Measurements from ENCODE around the gene IGFBP5. TPM values are rescaled to one million over a fixed set of nuclear protein-coding genes. Genes with fewer than 3 reads are reported as not detected.

Gene IGFBP5
- total RNA-seq, 2 experiments from 2014 or later: not detected

GRCh38 chr2:216654528-216655052 is 40.8 kb downstream of the IGFBP5 start:
- Mint-ChIP-seq H3K27ac (no peak overlapping the region), H3K4me1 (peaks cover 8% of the 10 kb centered on the region), H3K4me3 (no peak overlapping the region), H3K36me3 (peaks cover 2% of the 10 kb centered on the region), H3K27me3 (peaks cover 7% of the 10 kb centered on the region), H3K9me3 (no peaks in the 10 kb centered on the region)
- no peak for DNase-seq

- peaks cover 8% of the 10 kb centered on the region for H3K4me1 Mint-ChIP-seq
- no peak overlapping the region for H3K27ac Mint-ChIP-seq
- H3K27me3 Mint-ChIP-seq: peaks cover 7% of the 10 kb centered on the region
- H3K9me3 Mint-ChIP-seq: no peaks in the 10 kb centered on the region
- no peak overlapping the region for H3K4me3 Mint-ChIP-seq
- peaks cover 2% of the 10 kb centered on the region for H3K36me3 Mint-ChIP-seq
- no peak for DNase-seq
Observed at GRCh38 chr2:216653931-216654365, 41.4 kb downstream of the IGFBP5 start.

GRCh38 chr2:216653093-216653799 is 42.1 kb downstream of the IGFBP5 start:
- no peak overlapping the region for H3K27ac Mint-ChIP-seq
- DNase-seq: no peak
- no peaks in the 10 kb centered on the region for H3K9me3 Mint-ChIP-seq
- peaks cover 8% of the 10 kb centered on the region for H3K4me1 Mint-ChIP-seq
- peaks cover 2% of the 10 kb centered on the region for H3K36me3 Mint-ChIP-seq
- H3K27me3 Mint-ChIP-seq: peaks cover 7% of the 10 kb centered on the region
- no peak overlapping the region for H3K4me3 Mint-ChIP-seq

GRCh38 chr2:216652566-216652965 is 42.8 kb downstream of the IGFBP5 start:
- Mint-ChIP-seq H3K4me3 (no peak overlapping the region), H3K27me3 (peaks cover 7% of the 10 kb centered on the region), H3K36me3 (peaks cover 2% of the 10 kb centered on the region), H3K27ac (no peak overlapping the region), H3K9me3 (no peaks in the 10 kb centered on the region), H3K4me1 (peaks cover 8% of the 10 kb centered on the region)
- DNase-seq: no peak

GRCh38 chr2:216651351-216651881 is 43.9 kb downstream of the IGFBP5 start:
- no peak overlapping the region for H3K4me3 Mint-ChIP-seq
- no peak overlapping the region for H3K27ac Mint-ChIP-seq
- DNase-seq: no peak
- peaks cover 8% of the 10 kb centered on the region for H3K4me1 Mint-ChIP-seq
- H3K27me3 Mint-ChIP-seq: peaks cover 7% of the 10 kb centered on the region
- H3K9me3 Mint-ChIP-seq: peaks cover under 1% of the 10 kb centered on the region
- peaks cover 2% of the 10 kb centered on the region for H3K36me3 Mint-ChIP-seq

- Mint-ChIP-seq H3K27me3 (peaks cover 7% of the 10 kb centered on the region), H3K27ac (no peak overlapping the region), H3K36me3 (peaks cover 2% of the 10 kb centered on the region), H3K4me1 (peaks cover 8% of the 10 kb centered on the region), H3K4me3 (no peak overlapping the region), H3K9me3 (peaks cover 1% of the 10 kb centered on the region)
- no peak for DNase-seq
Observed at GRCh38 chr2:216650626-216651257, 44.6 kb downstream of the IGFBP5 start.

- no peak for DNase-seq
- H3K27ac Mint-ChIP-seq: no peak overlapping the region
- H3K9me3 Mint-ChIP-seq: peaks cover 1% of the 10 kb centered on the region
- no peak overlapping the region for H3K4me3 Mint-ChIP-seq
- peaks cover 10% of the 10 kb centered on the region for H3K4me1 Mint-ChIP-seq
- H3K27me3 Mint-ChIP-seq: peaks cover 7% of the 10 kb centered on the region
- H3K36me3 Mint-ChIP-seq: peaks cover 6% of the 10 kb centered on the region
Observed at GRCh38 chr2:216649574-216649973, 45.8 kb downstream of the IGFBP5 start.

- H3K4me3 Mint-ChIP-seq: no peak overlapping the region
- peaks cover 7% of the 10 kb centered on the region for H3K27me3 Mint-ChIP-seq
- H3K4me1 Mint-ChIP-seq: peaks cover 14% of the 10 kb centered on the region
- peaks cover 1% of the 10 kb centered on the region for H3K9me3 Mint-ChIP-seq
- DNase-seq: no peak
- H3K27ac Mint-ChIP-seq: no peak overlapping the region
- peaks cover 13% of the 10 kb centered on the region for H3K36me3 Mint-ChIP-seq
Observed at GRCh38 chr2:216648105-216648504, 47.2 kb downstream of the IGFBP5 start.

- H3K4me1 Mint-ChIP-seq: peaks cover 11% of the 10 kb centered on the region
- peaks cover 3% of the 10 kb centered on the region for H3K27me3 Mint-ChIP-seq
- H3K9me3 Mint-ChIP-seq: peaks cover 1% of the 10 kb centered on the region
- no peak overlapping the region for H3K4me3 Mint-ChIP-seq
- no peak for DNase-seq
- H3K36me3 Mint-ChIP-seq: peaks cover 16% of the 10 kb centered on the region
- no peak overlapping the region for H3K27ac Mint-ChIP-seq
Observed at GRCh38 chr2:216646116-216646515, 49.2 kb downstream of the IGFBP5 start.

- Mint-ChIP-seq H3K27ac (no peak overlapping the region), H3K4me1 (peaks cover 9% of the 10 kb centered on the region), H3K4me3 (no peak overlapping the region), H3K27me3 (peaks cover 3% of the 10 kb centered on the region), H3K36me3 (peaks cover 16% of the 10 kb centered on the region), H3K9me3 (peaks cover 1% of the 10 kb centered on the region)
- DNase-seq: no peak
Observed at GRCh38 chr2:216645636-216645950, 49.8 kb downstream of the IGFBP5 start.

GRCh38 chr2:216644842-216645635 is 50.3 kb downstream of the IGFBP5 start:
- H3K27me3 Mint-ChIP-seq: peaks cover 8% of the 10 kb centered on the region
- peaks cover 16% of the 10 kb centered on the region for H3K36me3 Mint-ChIP-seq
- H3K9me3 Mint-ChIP-seq: peaks cover 1% of the 10 kb centered on the region
- peaks cover 7% of the 10 kb centered on the region for H3K4me1 Mint-ChIP-seq
- no peak overlapping the region for H3K4me3 Mint-ChIP-seq
- no peak for DNase-seq
- H3K27ac Mint-ChIP-seq: no peak overlapping the region

GRCh38 chr2:216643986-216644659 is 51.2 kb downstream of the IGFBP5 start:
- DNase-seq: no peak
- H3K4me1 Mint-ChIP-seq: peaks cover 7% of the 10 kb centered on the region
- H3K36me3 Mint-ChIP-seq: peaks cover 16% of the 10 kb centered on the region
- no peak overlapping the region for H3K27ac Mint-ChIP-seq
- peaks cover 1% of the 10 kb centered on the region for H3K9me3 Mint-ChIP-seq
- H3K4me3 Mint-ChIP-seq: no peak overlapping the region
- peaks cover 14% of the 10 kb centered on the region for H3K27me3 Mint-ChIP-seq

GRCh38 chr2:216637472-216637871 is 57.9 kb downstream of the IGFBP5 start:
- Mint-ChIP-seq H3K27me3 (peaks cover 68% of the 10 kb centered on the region), H3K36me3 (peaks cover 14% of the 10 kb centered on the region), H3K4me3 (no peak overlapping the region), H3K9me3 (no peaks in the 10 kb centered on the region), H3K4me1 (peaks cover 24% of the 10 kb centered on the region), H3K27ac (no peak overlapping the region)
- no peak for DNase-seq

- H3K9me3 Mint-ChIP-seq: no peaks in the 10 kb centered on the region
- H3K36me3 Mint-ChIP-seq: peaks cover 13% of the 10 kb centered on the region
- peaks cover 74% of the 10 kb centered on the region for H3K27me3 Mint-ChIP-seq
- peaks cover 24% of the 10 kb centered on the region for H3K4me1 Mint-ChIP-seq
- H3K4me3 Mint-ChIP-seq: peak overlapping the region; percentile 78
- no peak overlapping the region for H3K27ac Mint-ChIP-seq
- DNase-seq: no peak
Observed at GRCh38 chr2:216636551-216637450, 58.5 kb downstream of the IGFBP5 start.
